Keratinocyte (primary cell): ENCODE results near the gene NAA10. TPM values are rescaled to one million over a fixed set of nuclear protein-coding genes. Genes with fewer than 3 reads are reported as not detected.

Source experiments
- DNase-seq: peaks from one replicate; pipeline ENCODE4 v3.0.0-alpha.2; 2011; ENCODE audit warnings: low read depth, missing footprints, low spot score
- FAIRE-seq: peaks from 2 replicates; lab custom pipeline; 2011; peaks lifted over from hg19 to GRCh38; lab: Jason Lieb, UNC
- H2AFZ ChIP-seq: 2 replicates; pipeline ENCODE4 v1.6.0; 2012; ENCODE audit warnings: low read length, control low read depth, inconsistent platforms; ENCODE audit not compliant: control insufficient read depth
- H3K27ac ChIP-seq: 2 replicates; pipeline ENCODE4 v1.5.1; 2011; ENCODE audit warnings: low read length; ENCODE audit not compliant: control insufficient read depth, insufficient read depth
- H3K27me3 ChIP-seq: 3 replicates; pipeline ENCODE4 v1.6.0; 2011; ENCODE audit warnings: low read length; ENCODE audit not compliant: control insufficient read depth, insufficient read depth; ENCODE audit errors: extremely low read depth
- H3K36me3 ChIP-seq, 2 experiments: 2 replicates in 1 of 2; 3 replicates in 1 of 2; pipeline ENCODE4 v1.5.1; 2011; ENCODE audit warnings: low read length in 2 of 2, mild to moderate bottlenecking in 1 of 2; ENCODE audit not compliant: control insufficient read depth in 2 of 2, insufficient read depth in 2 of 2; ENCODE audit errors: extremely low read depth in 1 of 2
- H3K4me1 ChIP-seq: 3 replicates; pipeline ENCODE4 v1.5.1; 2011; ENCODE audit warnings: low read length; ENCODE audit not compliant: control insufficient read depth, insufficient read depth; ENCODE audit errors: extremely low read depth
- H3K4me2 ChIP-seq: 3 replicates; pipeline ENCODE4 v1.6.0; 2011; ENCODE audit warnings: low read depth, low read length; ENCODE audit not compliant: control insufficient read depth, insufficient read depth; ENCODE audit errors: extremely low read depth
- H3K4me3 ChIP-seq, 3 experiments: fragments of 200-600 bp in 1 of 3; sonication (generic) in 1 of 3; 2 replicates in 2 of 3; 3 replicates in 1 of 3; pipeline ENCODE4 v1.5.1; 2011 to 2016; ENCODE audit warnings: low read length in 3 of 3, mild to moderate bottlenecking in 3 of 3, control low read depth in 2 of 3, inconsistent platforms in 1 of 3, low read depth in 1 of 3, mixed read lengths in 1 of 3, mixed run types in 1 of 3, moderate library complexity in 1 of 3; ENCODE audit not compliant: control insufficient read depth in 2 of 3, insufficient read depth in 2 of 3; ENCODE audit errors: extremely low read depth in 1 of 3
- H3K79me2 ChIP-seq: 2 replicates; pipeline ENCODE4 v1.6.0; 2012; ENCODE audit warnings: low read length; ENCODE audit not compliant: control insufficient read depth, insufficient read depth
- H3K9ac ChIP-seq: 3 replicates; pipeline ENCODE4 v1.6.0; 2011; ENCODE audit warnings: low read length; ENCODE audit not compliant: control insufficient read depth, insufficient read depth; ENCODE audit errors: extremely low read depth
- H3K9me1 ChIP-seq: 3 replicates; pipeline ENCODE4 v1.6.0; 2011; ENCODE audit warnings: low read length; ENCODE audit not compliant: control insufficient read depth, insufficient read depth; ENCODE audit errors: extremely low read depth
- H3K9me3 ChIP-seq: 2 replicates; pipeline ENCODE4 v1.5.1; 2012; ENCODE audit warnings: low read depth, low read length; ENCODE audit not compliant: control insufficient read depth
- H4K20me1 ChIP-seq: 3 replicates; pipeline ENCODE4 v1.6.0; 2011; ENCODE audit warnings: low read length; ENCODE audit not compliant: control insufficient read depth, insufficient read depth; ENCODE audit errors: extremely low read depth
- CTCF ChIP-seq, 3 experiments: IDR thresholded peaks in 1 of 3; conservative IDR thresholded peaks in 1 of 3; optimal IDR thresholded peaks in 1 of 3; 2 replicates in 2 of 3; 3 replicates in 1 of 3; pipeline versions ENCODE3 to v1.5.1; 2011; ENCODE audit warnings: low read length in 3 of 3, mild to moderate bottlenecking in 3 of 3, moderate library complexity in 2 of 3, control low read depth in 1 of 3, inconsistent platforms in 1 of 3; ENCODE audit not compliant: insufficient read depth in 2 of 3; ENCODE audit errors: extremely low read depth in 1 of 3
- EZH2 ChIP-seq: IDR thresholded peaks from one replicate; pipeline ENCODE4 v1.6.1; 2012; ENCODE audit warnings: inconsistent platforms, mild to moderate bottlenecking, low read length, moderate library complexity
- dilution Hi-C: fragments of 300-500 bp; cut with MboI; formaldehyde crosslinking; loops from one replicate; pipeline ENCODE4 v1.7.0; 2020; ENCODE audit warnings: low sequenced_read_pairs; ENCODE audit not compliant: extremely low pct_ligation_motif_present
- polyA plus RNA-seq, 5 experiments: library from polyadenylated mRNA; depleted of rRNA in 3 of 5; stranded (reverse) in 3 of 5; stranded (forward) in 1 of 5; unstranded in 1 of 5; fragments of >200 nt; gene quantifications; 1 replicate in 1 of 5; 2 replicates in 3 of 5; 3 replicates in 1 of 5; pipeline versions ENCODE4 v1.2.1 to v1.2.3, GENCODE V29; 2011 to 2012; ENCODE audit warnings: missing spikeins in 2 of 5, low read depth in 1 of 5, low replicate concordance in 1 of 5

The NAA10 gene
- polyA plus RNA-seq, 1 donor (not counting 4 experiments of a cell fraction or from before 2014, with no cell fraction given) = 103 TPM

GRCh38 chrX:153910446-153910845, 24.4 kb downstream of the NAA10 start:
- DNase-seq (no peak), FAIRE-seq (no peak)
- no peak overlapping the region for H3K4me2 ChIP-seq
- no peak overlapping the region for H2AFZ ChIP-seq
- H3K27me3 ChIP-seq = no peaks in the 10 kb centered on the region
- no peaks in the 10 kb centered on the region for H3K36me3 ChIP-seq
- H3K9me1 ChIP-seq = no peaks in the 10 kb centered on the region
- H4K20me1 ChIP-seq = no peaks in the 10 kb centered on the region
- dilution Hi-C loops = no loop called here
- no peak for TF ChIP-seq CTCF (optimal IDR thresholded peaks at IDR 0.05 in 1 of 3, IDR thresholded peaks at IDR 0.05 in 1 of 3, conservative IDR thresholded peaks at IDR 0.05 in 1 of 3; ENCODE audit: extremely low read depth in 1 of 3, insufficient read depth in 2 of 3, low read length in 3 of 3)
- no peak for TF ChIP-seq EZH2
- H3K79me2 ChIP-seq = no peaks in the 10 kb centered on the region
- no peak overlapping the region for H3K4me3 ChIP-seq
- no peaks in the 10 kb centered on the region for H3K9me3 ChIP-seq
- no peaks in the 10 kb centered on the region for H3K4me1 ChIP-seq
- no peak overlapping the region for H3K27ac ChIP-seq
- no peak overlapping the region for H3K9ac ChIP-seq

DNA sequence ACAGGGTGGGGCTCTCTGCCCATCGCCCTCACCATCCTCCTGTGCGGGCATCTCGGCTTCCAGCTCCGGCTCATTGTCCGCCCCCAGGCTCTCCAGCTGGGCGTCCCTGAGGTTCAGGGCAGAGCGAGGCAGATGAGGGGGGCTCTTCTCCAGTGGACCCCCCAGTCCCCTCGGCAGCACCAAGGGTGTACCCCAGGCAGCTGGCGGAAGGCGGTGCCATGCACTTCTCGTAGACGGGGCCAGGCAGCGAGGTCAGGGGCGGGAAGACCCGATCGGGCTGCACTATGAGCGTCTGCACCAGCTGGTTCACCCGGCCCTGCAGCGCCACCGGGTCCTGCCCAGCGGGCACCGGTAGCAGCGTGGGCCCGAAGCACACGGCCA, 24.9 kb downstream of the NAA10 start:
- DNase-seq = no peak
- Histone ChIP-seq H2AFZ (no peak overlapping the region), H3K4me2 (no peak overlapping the region), H3K9me1 (no peaks in the 10 kb centered on the region), H3K27me3 (no peaks in the 10 kb centered on the region), H3K27ac (no peak overlapping the region), H3K36me3 (no peaks in the 10 kb centered on the region), H3K9me3 (no peaks in the 10 kb centered on the region), H3K4me3 (no peak overlapping the region), H3K4me1 (no peaks in the 10 kb centered on the region), H3K79me2 (no peaks in the 10 kb centered on the region), H4K20me1 (no peaks in the 10 kb centered on the region), H3K9ac (no peak overlapping the region)
- no peak for TF ChIP-seq EZH2
- no peak for TF ChIP-seq CTCF (optimal IDR thresholded peaks at IDR 0.05 in 1 of 3, IDR thresholded peaks at IDR 0.05 in 1 of 3, conservative IDR thresholded peaks at IDR 0.05 in 1 of 3; ENCODE audit: extremely low read depth in 1 of 3, insufficient read depth in 2 of 3, low read length in 3 of 3)
- dilution Hi-C loops = no loop called here
- no peak for FAIRE-seq
